OCI-LY7 (cell line): Measurements from ENCODE around the gene ADAMTSL4. TPM values are rescaled to one million over a fixed set of nuclear protein-coding genes. Genes with fewer than 3 reads are reported as not detected.
"Not testable (repeated sequence)": the region's sequence is repeated elsewhere in the genome, so short reads cannot be mapped to it uniquely, and the experiment has no call there.

Experiments used
- BruUV-seq: library from RNA; stranded (reverse); fragments of 400-500 nt; replicated peaks from 2 replicates; lab custom pipeline; 2021; lab: Mats Ljungman, UMichigan
- CTCF ChIA-PET: fragments of 300-600 bp; sonication (Branson Sonifier 250); formaldehyde crosslinking; loops from one replicate; lab custom pipeline; 2022; ENCODE audit warnings: antibody characterized with exemption; ENCODE audit not compliant: unreplicated experiment; lab: Charles Lee
- POLR2A ChIA-PET: fragments of 300-600 bp; sonication (Branson Sonifier 250); formaldehyde crosslinking; loops from one replicate; lab custom pipeline; 2022; ENCODE audit warnings: antibody characterized with exemption; lab: Charles Lee
- DNase-seq: peaks from one replicate; pipeline ENCODE4 v3.0.0-alpha.2; 2015; ENCODE audit warnings: low spot score
- H2AFZ ChIP-seq: fragments of 200-600 bp; sonication (generic), shearing (Covaris generic); 2 replicates; pipeline ENCODE4 v1.6.1; 2014; ENCODE audit warnings: mild to moderate bottlenecking, antibody characterized with exemption, low read length, moderate library complexity
- H3K27ac ChIP-seq: fragments of 200-600 bp; sonication (generic); 2 replicates; pipeline ENCODE4 v1.5.1; 2014; ENCODE audit warnings: mixed run types, low read depth, mild to moderate bottlenecking, moderate library complexity, low read length, inconsistent platforms; ENCODE audit not compliant: poor library complexity, severe bottlenecking
- H3K36me3 ChIP-seq: fragments of 200-600 bp; sonication (generic); 2 replicates; pipeline ENCODE4 v1.6.1; 2014; ENCODE audit warnings: mild to moderate bottlenecking, antibody characterized with exemption, low read length, moderate library complexity, mixed read lengths; ENCODE audit not compliant: insufficient read depth
- H3K4me1 ChIP-seq: fragments of 200-600 bp; sonication (generic); 2 replicates; pipeline ENCODE4 v1.5.1; 2014; ENCODE audit warnings: mild to moderate bottlenecking, low read length; ENCODE audit not compliant: insufficient read depth, poor library complexity, severe bottlenecking
- H3K4me2 ChIP-seq: fragments of 200-600 bp; sonication (generic); 2 replicates; pipeline ENCODE4 v1.6.1; 2014; ENCODE audit warnings: mild to moderate bottlenecking, low read length
- H3K4me3 ChIP-seq: fragments of 200-600 bp; sonication (generic); 2 replicates; pipeline ENCODE4 v1.5.1; 2014; ENCODE audit warnings: mild to moderate bottlenecking, low read depth, low read length; ENCODE audit not compliant: poor library complexity, severe bottlenecking
- H3K79me2 ChIP-seq: fragments of 200-600 bp; sonication (generic); 2 replicates; pipeline ENCODE4 v1.6.1; 2016; ENCODE audit warnings: low read depth, mild to moderate bottlenecking, low read length, moderate library complexity, mixed read lengths; ENCODE audit not compliant: insufficient read depth
- H3K9me2 ChIP-seq: fragments of 200-600 bp; sonication (generic); 2 replicates; pipeline ENCODE4 v1.6.1; 2016; ENCODE audit warnings: mild to moderate bottlenecking, low read length, mixed read lengths; ENCODE audit not compliant: insufficient read depth
- H3K9me3 ChIP-seq: fragments of 200-600 bp; sonication (generic); 2 replicates; pipeline ENCODE4 v1.6.1; 2014; ENCODE audit warnings: mild to moderate bottlenecking, mixed run types, low read length, mixed read lengths
- H4K20me1 ChIP-seq: fragments of 200-600 bp; sonication (generic); 2 replicates; pipeline ENCODE4 v1.6.1; 2014; ENCODE audit warnings: mild to moderate bottlenecking, antibody characterized with exemption, low read length, moderate library complexity, mixed read lengths; ENCODE audit not compliant: insufficient read depth
- EZH2phosphoT487 ChIP-seq: fragments of 200-600 bp; sonication (generic); IDR thresholded peaks from 2 replicates; pipeline ENCODE4 v1.6.1; 2018; ENCODE audit warnings: low read depth, borderline replicate concordance, mild to moderate bottlenecking, mixed run types, antibody characterized with exemption, low read length, moderate library complexity, mixed read lengths
- intact Hi-C: fragments of 100-400 bp; cut with micrococcal nuclease; formaldehyde crosslinking; loops from one replicate; pipeline ENCODE4 v1.10.0; 2022; ENCODE audit not compliant: unreplicated experiment
- total RNA-seq, 2 experiments: library from RNA; depleted of rRNA in 1 of 2; stranded (reverse); fragments of >200 nt in 1 of 2; shearing (Covaris generic) in 1 of 2; gene quantifications; 2 replicates each; pipeline ENCODE4 v1.2.3, GENCODE V29; 2014 to 2022
- TF ChIP-seq, protein P1 (sequence below): fragments of 200-600 bp; sonication (generic); conservative IDR thresholded peaks from 2 replicates; pipeline ENCODE4 v1.5.1; 2014; ENCODE audit warnings: mild to moderate bottlenecking, antibody characterized with exemption, low read length, moderate library complexity, mixed read lengths

ADAMTSL4 gene
- total RNA-seq, 2 experiments from 2014 or later, result not detected

DNA sequence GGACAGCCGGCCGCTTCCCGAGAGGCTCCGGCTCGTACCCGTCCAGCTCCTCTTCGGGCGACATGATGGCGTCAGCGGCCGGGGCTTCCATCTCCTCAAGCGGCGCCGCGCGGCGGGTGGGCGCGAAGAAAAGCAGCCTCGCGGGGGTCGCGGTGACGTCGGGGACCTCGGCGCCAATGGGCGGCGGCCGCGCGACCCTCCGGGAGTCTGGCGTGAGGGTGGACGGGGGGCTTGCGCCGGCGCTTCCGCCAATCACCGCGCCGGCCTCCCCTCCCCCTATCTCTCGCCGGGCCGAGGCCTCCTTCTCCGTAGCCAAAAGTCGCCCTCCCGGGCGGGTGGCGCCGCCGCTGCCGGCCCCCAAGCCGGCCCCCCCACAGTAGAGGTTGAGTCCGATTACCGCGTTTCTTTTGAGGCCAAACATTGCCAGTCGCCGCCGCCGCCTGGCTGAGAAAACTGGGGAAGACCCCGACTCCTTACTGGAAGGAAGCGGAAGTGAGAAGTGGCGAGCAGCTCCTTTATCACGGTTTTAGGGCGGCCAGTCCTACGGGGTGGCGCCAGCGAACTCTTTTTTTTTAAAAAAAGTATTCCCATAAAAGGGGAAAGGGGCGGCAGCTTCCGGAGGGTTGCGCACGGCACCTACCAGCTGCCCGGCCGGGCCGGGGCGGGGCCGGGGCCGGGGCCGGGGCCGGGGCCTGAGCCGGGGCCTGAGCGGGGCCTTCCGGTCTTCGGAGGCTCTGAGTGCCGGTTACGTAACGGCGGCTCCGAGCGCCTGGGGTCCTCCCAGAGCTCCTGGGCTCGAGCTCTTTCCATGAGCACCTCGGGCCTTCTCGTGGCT lies 30.1 kb downstream of the ADAMTSL4 start, which contains the start of gene MCL1:
MCL1 (minus strand) TSS at position 501 of the 835 bp plus-strand sequence; CDS start at position 421, 80 bp downstream.
- peak within 1 kb of the TSS; percentile 85 for H3K27ac ChIP-seq
- CTCF ChIA-PET, result interaction anchor here (0.5 to 2.5 kb wide), 4 partner anchors 11 to 506 kb away, joined by 3 to 13 read pairs (median 6); no protein-coding TSS in a partner anchor
- H3K9me2 ChIP-seq, result no peaks in the 10 kb centered on the region
- peak within 1 kb of the TSS; percentile 18; the same call in 1 of the 2 replicates for H2AFZ ChIP-seq
- no TSS peak for BruUV-seq
- H3K4me2 ChIP-seq, result peak within 1 kb of the TSS; percentile 99
- POLR2A ChIA-PET, result interaction anchor here (0.5 to 13.8 kb wide), 18 partner anchors 9 to 1350 kb away, joined by 3 to 260 read pairs (median 5); partner anchors contain the start of gene GOLPH3L
- H3K79me2 ChIP-seq, result peaks cover 60% of the 10 kb centered on the region
- TF ChIP-seq EZH2phosphoT487, result no peak
- TF ChIP-seq, protein P1, sequence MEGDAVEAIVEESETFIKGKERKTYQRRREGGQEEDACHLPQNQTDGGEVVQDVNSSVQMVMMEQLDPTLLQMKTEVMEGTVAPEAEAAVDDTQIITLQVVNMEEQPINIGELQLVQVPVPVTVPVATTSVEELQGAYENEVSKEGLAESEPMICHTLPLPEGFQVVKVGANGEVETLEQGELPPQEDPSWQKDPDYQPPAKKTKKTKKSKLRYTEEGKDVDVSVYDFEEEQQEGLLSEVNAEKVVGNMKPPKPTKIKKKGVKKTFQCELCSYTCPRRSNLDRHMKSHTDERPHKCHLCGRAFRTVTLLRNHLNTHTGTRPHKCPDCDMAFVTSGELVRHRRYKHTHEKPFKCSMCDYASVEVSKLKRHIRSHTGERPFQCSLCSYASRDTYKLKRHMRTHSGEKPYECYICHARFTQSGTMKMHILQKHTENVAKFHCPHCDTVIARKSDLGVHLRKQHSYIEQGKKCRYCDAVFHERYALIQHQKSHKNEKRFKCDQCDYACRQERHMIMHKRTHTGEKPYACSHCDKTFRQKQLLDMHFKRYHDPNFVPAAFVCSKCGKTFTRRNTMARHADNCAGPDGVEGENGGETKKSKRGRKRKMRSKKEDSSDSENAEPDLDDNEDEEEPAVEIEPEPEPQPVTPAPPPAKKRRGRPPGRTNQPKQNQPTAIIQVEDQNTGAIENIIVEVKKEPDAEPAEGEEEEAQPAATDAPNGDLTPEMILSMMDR, result peak; percentile 30; the same call in 1 of the 2 replicates
- no peaks in the 10 kb centered on the region for H3K9me3 ChIP-seq
- peak within 1 kb of the TSS; percentile 99 for H3K4me3 ChIP-seq
- H3K4me1 ChIP-seq, result peaks cover 43% of the 10 kb centered on the region
- H3K36me3 ChIP-seq, result peaks cover 50% of the 10 kb centered on the region
- intact Hi-C loops, result loop anchor here (1.0 kb wide), 1 partner anchor 16 kb away; no protein-coding TSS in a partner anchor
- peak; percentile 97 for DNase-seq
- H4K20me1 ChIP-seq, result peaks cover 49% of the 10 kb centered on the region

DNA sequence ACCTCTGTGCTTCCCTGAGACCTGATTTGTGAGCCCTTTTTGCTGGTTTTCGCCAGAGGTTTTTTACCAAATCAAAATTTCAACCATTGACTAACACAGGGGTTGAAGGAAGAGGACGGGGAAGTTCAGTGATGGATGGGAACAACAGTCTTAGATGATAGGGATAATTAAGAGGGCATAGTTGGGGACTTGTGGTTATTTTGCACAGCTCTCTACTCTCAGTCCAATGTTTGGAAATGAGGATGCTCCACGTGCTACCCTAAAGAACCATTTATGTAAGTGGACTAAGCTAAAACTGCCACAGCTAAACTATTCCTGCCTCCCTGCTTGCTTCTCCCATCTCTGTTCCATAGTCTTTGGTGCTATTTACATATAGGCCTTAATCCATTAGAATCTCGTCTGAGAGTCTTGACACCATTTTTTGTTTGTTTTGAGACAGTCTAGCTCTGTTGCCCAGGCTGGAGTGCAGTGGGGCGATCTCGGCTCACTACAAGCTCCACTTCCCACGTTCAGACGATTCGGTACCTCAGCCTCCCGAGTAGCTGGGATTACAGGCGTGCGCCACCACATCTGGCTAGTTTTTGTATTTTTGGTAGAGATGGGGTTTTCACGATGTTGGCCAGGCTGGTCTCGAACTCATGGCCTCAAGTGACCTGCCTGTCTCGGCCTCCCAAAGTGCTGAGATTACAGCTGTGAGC lies 30.9 kb downstream of the ADAMTSL4 start:
- Histone ChIP-seq H3K36me3 (peaks cover 42% of the 10 kb centered on the region), H3K9me2 (no peaks in the 10 kb centered on the region), H3K4me1 (peaks cover 36% of the 10 kb centered on the region), H3K4me3 (peak overlapping the region; percentile 99), H3K79me2 (peaks cover 52% of the 10 kb centered on the region), H3K27ac (peak overlapping the region; percentile 85), H4K20me1 (peaks cover 41% of the 10 kb centered on the region), H2AFZ (peak overlapping the region; percentile 18; the same call in 1 of the 2 replicates), H3K9me3 (no peaks in the 10 kb centered on the region), H3K4me2 (peak overlapping the region; percentile 84)
- no peak for DNase-seq
- ChIA-PET CTCF (interaction anchor here (1.2 to 2.5 kb wide), 4 partner anchors 12 to 19 kb away, joined by 3 to 13 read pairs (median 6); no protein-coding TSS in a partner anchor), POLR2A (interaction anchor here (0.6 to 13.8 kb wide), 15 partner anchors 9 to 325 kb away, joined by 3 to 260 read pairs (median 6); partner anchors contain the start of gene GOLPH3L)
- intact Hi-C loops, result loop anchor here (1.0 kb wide), 1 partner anchor 17 kb away; no protein-coding TSS in a partner anchor
- TF ChIP-seq, protein P1, result no peak
- TF ChIP-seq EZH2phosphoT487, result no peak
- TSS peak; percentile 96 for BruUV-seq

DNA sequence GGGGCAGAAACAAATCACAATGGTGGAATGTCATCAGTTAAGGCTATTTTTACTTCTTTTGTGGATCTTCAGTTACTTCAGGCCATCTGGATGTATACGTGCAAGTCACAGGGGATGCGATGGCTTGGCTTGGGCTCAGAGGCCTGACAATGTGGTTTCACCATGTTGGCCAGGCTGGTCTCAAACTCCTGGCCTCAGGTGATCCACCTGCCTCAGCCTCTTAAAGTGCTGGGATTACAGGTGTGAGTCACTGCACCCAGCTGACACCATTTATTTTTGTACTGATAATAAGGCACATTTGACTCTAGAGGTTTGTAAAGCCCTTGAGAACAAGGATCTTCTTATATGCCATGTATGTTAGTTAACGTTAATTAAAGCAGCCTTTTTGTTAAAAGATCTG lies 31.8 kb downstream of the ADAMTSL4 start:
- H3K4me2 ChIP-seq, result peak overlapping the region; percentile 31
- BruUV-seq, DNase-seq, intact Hi-C loops, H2AFZ ChIP-seq, H3K4me3 ChIP-seq, H3K9me3 ChIP-seq, H3K9me2 ChIP-seq: not testable (repeated sequence)
- ChIA-PET CTCF (interaction anchor here (1.2 to 2.5 kb wide), 2 partner anchors 19 to 20 kb away, joined by 3 to 13 read pairs; no protein-coding TSS in a partner anchor), POLR2A (interaction anchor here (1.0 to 13.8 kb wide), 5 partner anchors 8 to 68 kb away, joined by 3 to 260 read pairs (median 6); no protein-coding TSS in a partner anchor)
- peaks cover 44% of the 10 kb centered on the region for H3K79me2 ChIP-seq
- H3K27ac ChIP-seq, result peak overlapping the region; percentile 17
- peaks cover 32% of the 10 kb centered on the region for H4K20me1 ChIP-seq
- H3K4me1 ChIP-seq, result peaks cover 27% of the 10 kb centered on the region
- peaks cover 34% of the 10 kb centered on the region for H3K36me3 ChIP-seq

DNA sequence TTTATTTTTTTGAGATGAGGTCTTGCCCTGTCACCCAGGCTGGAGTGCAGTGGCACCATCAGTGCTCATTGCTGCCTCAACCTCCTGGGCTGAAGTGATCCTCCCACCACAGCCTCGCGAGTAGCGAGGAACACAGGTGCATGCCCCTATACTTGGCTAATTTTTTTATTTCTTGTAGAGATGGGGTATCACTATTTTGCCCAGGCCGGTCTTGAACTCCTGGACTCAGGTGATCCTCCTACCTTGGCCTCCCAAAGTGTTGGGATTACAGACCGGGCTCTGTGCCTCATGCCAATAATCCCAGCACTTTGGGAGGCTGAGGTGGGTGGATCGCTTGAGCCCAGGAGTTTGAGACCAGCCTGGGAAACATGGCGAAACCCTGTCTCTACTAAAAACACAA lies 32.2 kb downstream of the ADAMTSL4 start:
- BruUV-seq, H3K4me3 ChIP-seq, H2AFZ ChIP-seq, H3K9me2 ChIP-seq, intact Hi-C loops, DNase-seq, H3K9me3 ChIP-seq: not testable (repeated sequence)
- H3K79me2 ChIP-seq, result peaks cover 39% of the 10 kb centered on the region
- CTCF ChIA-PET, result interaction anchor here (1.2 kb wide), 1 partner anchor 19 kb away, joined by 3 read pairs; no protein-coding TSS in a partner anchor
- peak overlapping the region; percentile 31 for H3K4me2 ChIP-seq
- POLR2A ChIA-PET, result interaction anchor here (1.0 to 13.8 kb wide), 4 partner anchors 8 to 68 kb away, joined by 3 to 260 read pairs (median 8); no protein-coding TSS in a partner anchor
- H3K4me1 ChIP-seq, result peaks cover 22% of the 10 kb centered on the region
- peaks cover 27% of the 10 kb centered on the region for H4K20me1 ChIP-seq
- peaks cover 29% of the 10 kb centered on the region for H3K36me3 ChIP-seq
- H3K27ac ChIP-seq, result peak overlapping the region; percentile 17
